Neural cell (in vitro differentiated cells): ENCODE measurements around the gene OTUB1. TPM values are rescaled to one million over a fixed set of nuclear protein-coding genes. Genes with fewer than 3 reads are reported as not detected.

Experiments
- H2AFZ ChIP-seq: fragments of 200-600, 300-800 bp; sonication (generic), shearing (Covaris generic); 2 replicates; pipeline ENCODE4 v1.6.0; 2014; ENCODE audit warnings: low read depth, mild to moderate bottlenecking, antibody characterized with exemption, low read length, moderate library complexity
- H3F3A ChIP-seq: fragments of 200-600 bp; shearing (Covaris generic); 2 replicates; pipeline ENCODE4 v1.6.1; 2016; ENCODE audit warnings: mild to moderate bottlenecking, moderate library complexity, mixed read lengths, antibody characterized with exemption, low read length; ENCODE audit not compliant: insufficient read depth, poor library complexity, severe bottlenecking
- H3K27ac ChIP-seq: fragments of 200-600, 300-800 bp; sonication (generic), shearing (Covaris generic); 2 replicates; pipeline ENCODE4 v1.5.1; 2014; ENCODE audit warnings: mild to moderate bottlenecking, low read length, moderate library complexity
- H3K27me3 ChIP-seq: fragments of 300-800, 200-600 bp; sonication (generic), shearing (Covaris generic); 2 replicates; pipeline ENCODE4 v1.6.0; 2014; ENCODE audit warnings: mild to moderate bottlenecking, low read depth, low read length, moderate library complexity; ENCODE audit not compliant: insufficient read depth
- H3K36me3 ChIP-seq: fragments of 300-800, 200-600 bp; sonication (generic), shearing (Covaris generic); 2 replicates; pipeline ENCODE4 v1.5.1; 2014; ENCODE audit warnings: mild to moderate bottlenecking, antibody characterized with exemption, low read length, moderate library complexity; ENCODE audit not compliant: insufficient read depth
- H3K4me2 ChIP-seq: fragments of 300-800, 200-600 bp; sonication (generic), shearing (Covaris generic); 2 replicates; pipeline ENCODE4 v1.6.0; 2014; ENCODE audit warnings: mild to moderate bottlenecking, low read length
- H3K4me3 ChIP-seq: fragments of 300-800, 200-600 bp; sonication (generic), shearing (Covaris generic); 2 replicates; pipeline ENCODE4 v1.5.1; 2014; ENCODE audit warnings: mild to moderate bottlenecking, low read length, moderate library complexity
- H3K79me2 ChIP-seq: fragments of 200-600 bp; shearing (Covaris generic); replicated peaks from 2 replicates; pipeline ENCODE4 v1.6.0; 2014; ENCODE audit warnings: mild to moderate bottlenecking, low read length, moderate library complexity; ENCODE audit not compliant: insufficient read depth
- H3K9ac ChIP-seq: fragments of 300-800, 200-600 bp; sonication (generic), shearing (Covaris generic); 2 replicates; pipeline ENCODE4 v1.6.1; 2016; ENCODE audit warnings: mild to moderate bottlenecking, low read length, mixed read lengths
- H3K9me2 ChIP-seq: fragments of 200-600 bp; shearing (Covaris generic); 2 replicates; pipeline ENCODE4 v1.6.1; 2016; ENCODE audit warnings: mild to moderate bottlenecking, low read length, mixed read lengths; ENCODE audit not compliant: insufficient read depth
- H3K9me3 ChIP-seq: fragments of 200-600, 300-800 bp; sonication (generic), shearing (Covaris generic); 2 replicates; pipeline ENCODE4 v1.6.1; 2016; ENCODE audit warnings: mild to moderate bottlenecking, mixed run types, low read length, moderate library complexity, mixed read lengths
- H4K20me1 ChIP-seq: fragments of 200-600 bp; shearing (Covaris generic); 2 replicates; pipeline ENCODE4 v1.6.1; 2016; ENCODE audit warnings: mild to moderate bottlenecking, mixed run types; ENCODE audit not compliant: insufficient read depth
- CTCF ChIP-seq: fragments of 450-650 bp; IDR thresholded peaks from 2 replicates; pipeline ENCODE4 v1.5.1; 2014; ENCODE audit warnings: antibody characterized with exemption, mild to moderate bottlenecking, moderate library complexity; ENCODE audit not compliant: poor library complexity, severe bottlenecking
- EP300 ChIP-seq: fragments of 450-650 bp; conservative IDR thresholded peaks from 2 replicates; pipeline ENCODE4 v1.6.1; 2014; ENCODE audit warnings: antibody characterized with exemption, mild to moderate bottlenecking, moderate library complexity; ENCODE audit not compliant: poor library complexity, severe bottlenecking
- EZH2 ChIP-seq: fragments of 200-600, 300-800 bp; shearing (Covaris generic), sonication (generic); IDR thresholded peaks from 2 replicates; pipeline ENCODE4 v1.6.1; 2014; ENCODE audit warnings: antibody characterized with exemption, low read length, borderline replicate concordance, mild to moderate bottlenecking; ENCODE audit not compliant: insufficient read depth, poor library complexity, severe bottlenecking
- MXI1 ChIP-seq: fragments of 450-650 bp; conservative IDR thresholded peaks from 2 replicates; pipeline ENCODE4 v1.6.1; 2014; ENCODE audit warnings: antibody characterized with exemption, mild to moderate bottlenecking; ENCODE audit not compliant: poor library complexity, severe bottlenecking
- POLR2AphosphoS5 ChIP-seq: IDR thresholded peaks from 2 replicates; pipeline ENCODE4 v1.6.1; 2012
- RAD21 ChIP-seq: fragments of 450-650 bp; conservative IDR thresholded peaks from 2 replicates; pipeline ENCODE4 v1.6.1; 2014; ENCODE audit warnings: antibody characterized with exemption, mild to moderate bottlenecking, moderate library complexity
- REST ChIP-seq: IDR thresholded peaks from 2 replicates; pipeline ENCODE4 v1.6.1; 2012; ENCODE audit warnings: borderline replicate concordance
- SMC3 ChIP-seq: fragments of 450-650 bp; conservative IDR thresholded peaks from 2 replicates; pipeline ENCODE4 v1.6.1; 2014; ENCODE audit warnings: antibody characterized with exemption, mild to moderate bottlenecking, moderate library complexity; ENCODE audit not compliant: poor library complexity
- polyA plus RNA-seq: library from polyadenylated mRNA; depleted of rRNA; stranded (reverse); fragments of >200 nt; gene quantifications from 2 replicates; pipeline ENCODE4 v1.2.3, GENCODE V29; 2014

Gene OTUB1
- polyA plus RNA-seq, 1 donor from 2014 or later = 103 TPM

GRCh38 chr11:64010783-64011182 lies 24.5 kb downstream of the OTUB1 start:
- Histone ChIP-seq H3K27ac (no peak overlapping the region), H3K4me3 (no peak overlapping the region), H3K9ac (no peak overlapping the region)

GRCh38 chr11:64011371-64011770 lies 25.1 kb downstream of the OTUB1 start:
- H3K27me3 ChIP-seq = peaks cover 7% of the 10 kb centered on the region
- TF ChIP-seq EP300 (no peak), RAD21 (no peak), EZH2 (no peak), POLR2AphosphoS5 (no peak), REST (no peak), CTCF (no peak), MXI1 (no peak)
- no peak overlapping the region for H3K4me2 ChIP-seq
- H3K4me3 ChIP-seq = no peak overlapping the region
- no peaks in the 10 kb centered on the region for H3K36me3 ChIP-seq
- H3K9me3 ChIP-seq = no peaks in the 10 kb centered on the region
- H2AFZ ChIP-seq = no peak overlapping the region
- no peak overlapping the region for H3K9ac ChIP-seq
- H3F3A ChIP-seq = no peaks in the 10 kb centered on the region
- H4K20me1 ChIP-seq = no peaks in the 10 kb centered on the region
- no peaks in the 10 kb centered on the region for H3K79me2 ChIP-seq
- no peak overlapping the region for H3K27ac ChIP-seq
- H3K9me2 ChIP-seq = no peaks in the 10 kb centered on the region

More at GRCh38 chr11:64010783-64011182, 24.5 kb downstream of the OTUB1 start:
- H3K36me3 ChIP-seq = no peaks in the 10 kb centered on the region
- peaks cover 7% of the 10 kb centered on the region for H3K27me3 ChIP-seq
- H3K9me3 ChIP-seq = no peaks in the 10 kb centered on the region
- no peak overlapping the region for H2AFZ ChIP-seq
- no peaks in the 10 kb centered on the region for H4K20me1 ChIP-seq
- no peaks in the 10 kb centered on the region for H3K9me2 ChIP-seq
- no peaks in the 10 kb centered on the region for H3K79me2 ChIP-seq
- H3K4me2 ChIP-seq = no peak overlapping the region
- H3F3A ChIP-seq = no peaks in the 10 kb centered on the region
- no peak for TF ChIP-seq EZH2

GRCh38 chr11:64013141-64013896 lies 27.1 kb downstream of the OTUB1 start:
- Histone ChIP-seq H3K27me3 (no peaks in the 10 kb centered on the region), H3K4me2 (no peak overlapping the region), H4K20me1 (no peaks in the 10 kb centered on the region), H3K9me3 (no peaks in the 10 kb centered on the region), H3K9ac (no peak overlapping the region), H2AFZ (no peak overlapping the region), H3K27ac (no peak overlapping the region), H3K36me3 (no peaks in the 10 kb centered on the region), H3K79me2 (no peaks in the 10 kb centered on the region), H3K4me3 (no peak overlapping the region), H3K9me2 (no peaks in the 10 kb centered on the region), H3F3A (no peaks in the 10 kb centered on the region)
- TF ChIP-seq RAD21 (no peak), REST (no peak), POLR2AphosphoS5 (no peak), SMC3 (no peak), CTCF (no peak), MXI1 (no peak)
